SK-N-SH (cell line): Measurements from ENCODE around the gene ULK1. TPM values are rescaled to one million over a fixed set of nuclear protein-coding genes. Genes with fewer than 3 reads are reported as not detected.
"Not testable (repeated sequence)": the region's sequence is repeated elsewhere in the genome, so short reads cannot be mapped to it uniquely, and the experiment has no call there.

Source experiments
- CTCF ChIA-PET: fragments of 300-600, 350-600 bp; formaldehyde crosslinking; extraction: SDS; loops from one replicate; lab custom pipeline; 2021; lab: Yijun Ruan, JAX
- POLR2A ChIA-PET: fragments of 350-600 bp; sonication (Branson Sonifier 250); formaldehyde crosslinking; extraction: SDS; loops from one replicate; lab custom pipeline; 2020; ENCODE audit warnings: antibody characterized with exemption, inconsistent platforms; lab: Yijun Ruan, JAX
- DNase-seq: peaks from one replicate; pipeline ENCODE4 v3.0.0; 2012
- H2AFZ ChIP-seq: fragments of 200-600 bp; sonication (generic); 2 replicates; pipeline ENCODE4 v1.8.1; 2016; ENCODE audit warnings: antibody characterized with exemption, mild to moderate bottlenecking, low read depth
- H3F3A ChIP-seq: fragments of 200-600 bp; sonication (generic); replicated peaks from 2 replicates; pipeline ENCODE3; 2016; ENCODE audit warnings: antibody characterized with exemption, mild to moderate bottlenecking; ENCODE audit not compliant: insufficient read depth
- H3K27ac ChIP-seq, 2 experiments: fragments of 200-500 bp in 1 of 2; fragments of 200-600 bp in 1 of 2; sonication (Bioruptor generic) in 1 of 2; sonication (generic), shearing (Covaris generic) in 1 of 2; 2 replicates each; pipeline versions ENCODE4 v1.5.1 to v1.6.1; 2014 to 2016; ENCODE audit warnings: low read depth in 2 of 2, inconsistent platforms in 1 of 2, low read length in 1 of 2, mild to moderate bottlenecking in 1 of 2, mixed read lengths in 1 of 2
- H3K27me3 ChIP-seq: fragments of 200-600 bp; sonication (generic), shearing (Covaris generic); 2 replicates; pipeline ENCODE4 v1.6.1; 2016; ENCODE audit warnings: mixed run types; ENCODE audit not compliant: insufficient read depth
- H3K36me3 ChIP-seq, 2 experiments: fragments of 200-500 bp in 1 of 2; fragments of 200-600 bp in 1 of 2; sonication (Bioruptor generic) in 1 of 2; sonication (generic) in 1 of 2; replicated peaks in 1 of 2; 2 replicates each; pipeline versions ENCODE3 to v1.5.1; 2014 to 2016; ENCODE audit warnings: low read length in 1 of 2, mild to moderate bottlenecking in 1 of 2; ENCODE audit not compliant: insufficient read depth in 2 of 2, control insufficient read depth in 1 of 2
- H3K4me1 ChIP-seq, 2 experiments: fragments of 200-500 bp in 1 of 2; fragments of 200-600 bp in 1 of 2; sonication (Bioruptor generic) in 1 of 2; sonication (generic), shearing (Covaris generic) in 1 of 2; 2 replicates each; pipeline versions ENCODE4 v1.5.1 to v1.6.1; 2014 to 2016; ENCODE audit warnings: low read depth in 1 of 2, low read length in 1 of 2, mixed run types in 1 of 2; ENCODE audit not compliant: insufficient read depth in 2 of 2, control insufficient read depth in 1 of 2
- H3K4me2 ChIP-seq: fragments of 200-600 bp; sonication (generic), shearing (Covaris generic); 2 replicates; pipeline ENCODE4 v1.6.1; 2017; ENCODE audit warnings: mixed run types
- H3K4me3 ChIP-seq, 2 experiments: fragments of 200-500 bp in 1 of 2; fragments of 200-600 bp in 1 of 2; sonication (Bioruptor generic) in 1 of 2; sonication (generic), shearing (Covaris generic) in 1 of 2; 2 replicates each; pipeline versions ENCODE4 v1.5.1 to v1.8.1; 2014 to 2016; ENCODE audit warnings: low read depth in 2 of 2, inconsistent platforms in 1 of 2, low read length in 1 of 2, mild to moderate bottlenecking in 1 of 2, mixed read lengths in 1 of 2, moderate library complexity in 1 of 2
- H3K79me2 ChIP-seq: fragments of 200-600 bp; sonication (generic); 2 replicates; pipeline ENCODE4 v1.8.1; 2017; ENCODE audit warnings: mild to moderate bottlenecking; ENCODE audit not compliant: insufficient read depth
- H3K9ac ChIP-seq: fragments of 200-600 bp; sonication (generic); 2 replicates; pipeline ENCODE4 v1.6.1; 2017; ENCODE audit warnings: mixed run types
- H3K9me2 ChIP-seq: fragments of 200-600 bp; sonication (generic); 2 replicates; pipeline ENCODE4 v1.6.1; 2017; ENCODE audit warnings: mixed run types
- H3K9me3 ChIP-seq: fragments of 200-600 bp; sonication (generic); 2 replicates; pipeline ENCODE4 v1.6.1; 2017; ENCODE audit warnings: mixed run types, mild to moderate bottlenecking, moderate library complexity
- H4K20me1 ChIP-seq: fragments of 200-600 bp; sonication (generic); 2 replicates; pipeline ENCODE4 v1.6.1; 2017; ENCODE audit warnings: mild to moderate bottlenecking, mixed run types; ENCODE audit not compliant: insufficient read depth
- CHD2 ChIP-seq: fragments of 150-350 bp; IDR thresholded peaks from 2 replicates; pipeline ENCODE4 v1.6.1; 2018; ENCODE audit warnings: low read length; ENCODE audit not compliant: partially characterized antibody
- ELF1 ChIP-seq: IDR thresholded peaks from 2 replicates; pipeline ENCODE4 v1.4.0; 2012
- EZH2phosphoT487 ChIP-seq: fragments of 200-600 bp; sonication (generic); IDR thresholded peaks from 2 replicates; pipeline ENCODE4 v1.6.1; 2017; ENCODE audit warnings: low read depth, mixed run types, mild to moderate bottlenecking, antibody characterized with exemption, moderate library complexity, borderline replicate concordance
- GATA2 ChIP-seq: sonication (generic); formaldehyde crosslinking; IDR thresholded peaks from 2 replicates; pipeline ENCODE4 v1.5.0; 2020; ENCODE audit warnings: mild to moderate bottlenecking, missing genetic modification reagents
- JUND ChIP-seq: IDR thresholded peaks from 2 replicates; pipeline ENCODE4 v1.4.0; 2012
- NRF1 ChIP-seq: IDR thresholded peaks from 2 replicates; pipeline ENCODE4 v1.6.1; 2012; ENCODE audit warnings: low read depth, mild to moderate bottlenecking, low read length
- POLR2AphosphoS5 ChIP-seq: IDR thresholded peaks from 2 replicates; pipeline ENCODE4 v1.6.1; 2012; ENCODE audit warnings: low read depth, low read length
- RAD21 ChIP-seq: IDR thresholded peaks from 2 replicates; pipeline ENCODE4 v1.6.1; 2012; ENCODE audit warnings: mild to moderate bottlenecking, low read length
- RFX5 ChIP-seq: IDR thresholded peaks from 2 replicates; pipeline ENCODE4 v1.6.1; 2012; ENCODE audit warnings: mild to moderate bottlenecking, improper control_type of control experiment, low read length
- RXRA ChIP-seq: IDR thresholded peaks from 2 replicates; pipeline ENCODE4 v1.4.0; 2012; ENCODE audit warnings: low read depth, mild to moderate bottlenecking, borderline replicate concordance
- SIN3A ChIP-seq: IDR thresholded peaks from 2 replicates; pipeline ENCODE4 v1.6.1; 2012; ENCODE audit warnings: low read depth, mild to moderate bottlenecking, low read length, moderate library complexity, borderline replicate concordance
- SMC3 ChIP-seq: IDR thresholded peaks from 2 replicates; pipeline ENCODE4 v1.6.1; 2012; ENCODE audit warnings: low read depth, low read length, improper control_type of control experiment
- TEAD4 ChIP-seq: IDR thresholded peaks from 2 replicates; pipeline ENCODE4 v1.4.0; 2012; ENCODE audit warnings: mild to moderate bottlenecking, borderline replicate concordance; ENCODE audit not compliant: insufficient read depth
- YY1 ChIP-seq: IDR thresholded peaks from 2 replicates; pipeline ENCODE4 v1.4.0; 2012; ENCODE audit warnings: low read depth, mild to moderate bottlenecking
- WGBS: methylation state at CpG from one replicate; pipeline ENCODE4 v1.1.6; 2017; ENCODE audit warnings: low lambda C conversion rate; 5-methylcytosine and 5-hydroxymethylcytosine counted together
- polyA plus RNA-seq, 3 experiments: library from polyadenylated mRNA; depleted of rRNA; stranded (reverse); fragments of >200 nt; gene quantifications; 2 replicates each; pipeline ENCODE4 v1.2.3, GENCODE V29; 2012
- TF ChIP-seq, protein P1 (sequence below): IDR thresholded peaks from 2 replicates; pipeline ENCODE4 v1.4.0; 2012; ENCODE audit warnings: low read depth
- TF ChIP-seq, protein P2 (sequence below): fragments of 150-350 bp; IDR thresholded peaks from 2 replicates; pipeline ENCODE4 v1.6.1; 2017; ENCODE audit warnings: antibody characterized with exemption, low read length, low read depth, borderline replicate concordance
- TF ChIP-seq, protein P3 (sequence below): fragments of 150-350 bp; IDR thresholded peaks from 2 replicates; pipeline ENCODE4 v1.6.1; 2016; ENCODE audit warnings: mild to moderate bottlenecking, low read depth, low read length
- TF ChIP-seq, protein P4 (sequence below): fragments of 200-600 bp; sonication (generic); IDR thresholded peaks from 2 replicates; pipeline ENCODE4 v1.6.1; 2017; ENCODE audit warnings: antibody characterized with exemption, mild to moderate bottlenecking, moderate library complexity

Gene ULK1
- polyA plus RNA-seq, 1 of the 3 experiments (the other 2 are of a cell fraction): 10.7 TPM

DNA sequence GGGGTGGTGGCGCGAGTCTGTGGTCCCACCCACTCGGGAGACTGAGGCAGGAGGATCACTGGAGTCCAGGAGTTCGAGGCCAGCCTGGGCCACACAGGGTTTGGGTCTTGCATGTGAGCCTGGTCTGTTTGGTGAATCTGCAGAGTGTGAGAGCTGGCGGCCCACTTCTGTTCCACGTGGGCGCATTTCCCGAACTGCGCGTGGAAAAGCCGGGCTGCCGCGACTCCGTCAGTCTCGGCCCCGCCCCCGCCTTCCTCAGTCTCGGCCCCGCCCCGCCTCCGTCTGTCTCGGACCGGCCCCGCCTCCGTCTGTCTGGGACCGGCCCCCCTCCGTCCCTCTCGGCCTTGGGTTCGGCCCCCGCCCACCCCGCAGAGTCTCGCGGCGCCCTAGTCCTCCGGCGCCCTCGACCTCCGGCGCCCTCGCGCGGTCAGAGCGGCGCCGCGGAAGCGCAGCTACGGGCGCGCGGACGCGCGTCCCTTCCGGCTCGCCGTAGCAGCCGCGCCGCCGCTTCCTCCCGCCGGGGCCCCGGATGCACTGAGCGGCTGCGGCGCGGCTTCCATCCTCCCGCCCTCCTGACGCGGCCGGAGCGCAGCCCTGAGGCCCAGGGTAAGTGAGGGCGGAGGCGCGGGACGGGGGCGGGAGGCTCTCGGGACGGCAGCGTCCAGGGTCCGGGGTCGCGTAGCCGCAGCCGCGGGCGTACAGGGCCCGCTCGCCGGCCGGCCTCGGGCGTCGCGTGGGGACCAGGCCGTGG, 55.2 kb downstream of the ULK1 start, which contains the start of gene EP400 (continued):
- peak; percentile 80 for TF ChIP-seq ELF1

DNA sequence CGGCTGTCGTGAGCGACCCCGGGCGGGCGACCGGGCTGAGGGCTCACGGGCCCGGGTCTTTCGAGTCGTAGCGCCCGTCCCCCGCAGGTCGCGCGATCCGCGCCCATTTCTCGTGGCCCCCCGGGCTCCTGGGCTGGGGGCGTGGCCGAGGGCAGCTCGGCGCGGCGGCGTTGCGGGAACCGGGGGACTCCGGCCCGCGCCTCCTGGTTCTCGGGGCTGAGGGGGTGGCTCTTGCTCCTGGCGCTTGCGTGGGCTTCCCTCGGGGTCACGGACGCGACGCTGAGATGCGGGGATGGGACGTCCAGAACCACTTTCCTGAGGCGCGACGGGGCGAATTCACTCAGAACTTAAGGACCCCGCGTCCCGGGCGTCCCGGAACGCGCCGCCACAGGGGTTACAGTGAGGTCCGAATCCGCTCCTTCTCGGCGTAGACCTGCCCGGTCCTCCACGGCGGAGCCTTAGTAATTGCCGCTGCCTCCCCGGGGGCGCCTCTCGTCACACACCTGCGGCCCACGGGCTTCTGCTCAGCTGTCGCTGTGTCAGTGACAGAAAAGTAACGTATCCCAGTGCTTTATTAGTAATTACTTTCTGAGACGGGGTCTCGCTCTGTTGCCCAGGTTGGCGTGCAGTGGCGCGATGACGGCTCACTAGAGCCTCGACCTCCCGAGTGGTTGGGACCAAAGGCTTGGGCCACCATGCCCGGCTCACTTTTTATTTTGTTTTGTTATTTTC, 55.9 kb downstream of the ULK1 start:
- ChIA-PET POLR2A (interaction anchor here (1.1 to 1.5 kb wide), 2 partner anchors 8 to 30 kb away, joined by 3 read pairs; no protein-coding TSS in a partner anchor), CTCF (interaction anchor here (0.7 to 4.0 kb wide), 11 partner anchors 12 to 1034 kb away, joined by 3 to 27 read pairs (median 3); partner anchors contain the start of gene SFSWAP)
- no peak for TF ChIP-seq RXRA
- TF ChIP-seq GATA2 (CRISPR knock-in tag): no peak
- no peak for TF ChIP-seq CHD2
- no peak for TF ChIP-seq POLR2AphosphoS5
- TF ChIP-seq, protein P1, sequence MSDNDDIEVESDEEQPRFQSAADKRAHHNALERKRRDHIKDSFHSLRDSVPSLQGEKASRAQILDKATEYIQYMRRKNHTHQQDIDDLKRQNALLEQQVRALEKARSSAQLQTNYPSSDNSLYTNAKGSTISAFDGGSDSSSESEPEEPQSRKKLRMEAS: no peak
- no peak for TF ChIP-seq YY1
- TF ChIP-seq RAD21: no peak
- TF ChIP-seq SIN3A: no peak
- TF ChIP-seq, protein P2, sequence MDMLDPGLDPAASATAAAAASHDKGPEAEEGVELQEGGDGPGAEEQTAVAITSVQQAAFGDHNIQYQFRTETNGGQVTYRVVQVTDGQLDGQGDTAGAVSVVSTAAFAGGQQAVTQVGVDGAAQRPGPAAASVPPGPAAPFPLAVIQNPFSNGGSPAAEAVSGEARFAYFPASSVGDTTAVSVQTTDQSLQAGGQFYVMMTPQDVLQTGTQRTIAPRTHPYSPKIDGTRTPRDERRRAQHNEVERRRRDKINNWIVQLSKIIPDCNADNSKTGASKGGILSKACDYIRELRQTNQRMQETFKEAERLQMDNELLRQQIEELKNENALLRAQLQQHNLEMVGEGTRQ: no peak
- no peak for TF ChIP-seq EZH2phosphoT487
- no peak for TF ChIP-seq JUND
- TF ChIP-seq RFX5: no peak
- TF ChIP-seq NRF1: no peak
- TF ChIP-seq, protein P3, sequence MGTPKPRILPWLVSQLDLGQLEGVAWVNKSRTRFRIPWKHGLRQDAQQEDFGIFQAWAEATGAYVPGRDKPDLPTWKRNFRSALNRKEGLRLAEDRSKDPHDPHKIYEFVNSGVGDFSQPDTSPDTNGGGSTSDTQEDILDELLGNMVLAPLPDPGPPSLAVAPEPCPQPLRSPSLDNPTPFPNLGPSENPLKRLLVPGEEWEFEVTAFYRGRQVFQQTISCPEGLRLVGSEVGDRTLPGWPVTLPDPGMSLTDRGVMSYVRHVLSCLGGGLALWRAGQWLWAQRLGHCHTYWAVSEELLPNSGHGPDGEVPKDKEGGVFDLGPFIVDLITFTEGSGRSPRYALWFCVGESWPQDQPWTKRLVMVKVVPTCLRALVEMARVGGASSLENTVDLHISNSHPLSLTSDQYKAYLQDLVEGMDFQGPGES: no peak
- no peak for TF ChIP-seq SMC3
- no peak for TF ChIP-seq TEAD4
- TF ChIP-seq, protein P4, sequence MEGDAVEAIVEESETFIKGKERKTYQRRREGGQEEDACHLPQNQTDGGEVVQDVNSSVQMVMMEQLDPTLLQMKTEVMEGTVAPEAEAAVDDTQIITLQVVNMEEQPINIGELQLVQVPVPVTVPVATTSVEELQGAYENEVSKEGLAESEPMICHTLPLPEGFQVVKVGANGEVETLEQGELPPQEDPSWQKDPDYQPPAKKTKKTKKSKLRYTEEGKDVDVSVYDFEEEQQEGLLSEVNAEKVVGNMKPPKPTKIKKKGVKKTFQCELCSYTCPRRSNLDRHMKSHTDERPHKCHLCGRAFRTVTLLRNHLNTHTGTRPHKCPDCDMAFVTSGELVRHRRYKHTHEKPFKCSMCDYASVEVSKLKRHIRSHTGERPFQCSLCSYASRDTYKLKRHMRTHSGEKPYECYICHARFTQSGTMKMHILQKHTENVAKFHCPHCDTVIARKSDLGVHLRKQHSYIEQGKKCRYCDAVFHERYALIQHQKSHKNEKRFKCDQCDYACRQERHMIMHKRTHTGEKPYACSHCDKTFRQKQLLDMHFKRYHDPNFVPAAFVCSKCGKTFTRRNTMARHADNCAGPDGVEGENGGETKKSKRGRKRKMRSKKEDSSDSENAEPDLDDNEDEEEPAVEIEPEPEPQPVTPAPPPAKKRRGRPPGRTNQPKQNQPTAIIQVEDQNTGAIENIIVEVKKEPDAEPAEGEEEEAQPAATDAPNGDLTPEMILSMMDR: no peak
- peaks cover 54% of the 10 kb centered on the region for H3K79me2 ChIP-seq
- WGBS: under 1% methylated on average over 17 of the region's 79 CpGs
- H3K9ac ChIP-seq: peak overlapping the region; percentile 95
- no peaks in the 10 kb centered on the region for H3K9me3 ChIP-seq
- peaks cover 0 to 4% of the 10 kb centered on the region in 2 experiments; a peak in 1 of 4 replicates for H3K4me1 ChIP-seq
- H3K36me3 ChIP-seq: no peaks in the 10 kb centered on the region
- H3F3A ChIP-seq: peaks cover 15% of the 10 kb centered on the region
- no peaks in the 10 kb centered on the region for H3K9me2 ChIP-seq
- H4K20me1 ChIP-seq: peaks cover 43% of the 10 kb centered on the region
- H3K27ac ChIP-seq: peak overlapping the region; percentile 57 to 58
- H3K27me3 ChIP-seq: no peaks in the 10 kb centered on the region
- H3K4me2 ChIP-seq: peak overlapping the region; percentile 99
- peak; percentile 79 for DNase-seq
- peak overlapping the region; percentile 70 to 95 for H3K4me3 ChIP-seq
- H2AFZ ChIP-seq: 0 out of 2 replicates have a peak overlapping the region, but pooled peaks have one; percentile 9

DNA sequence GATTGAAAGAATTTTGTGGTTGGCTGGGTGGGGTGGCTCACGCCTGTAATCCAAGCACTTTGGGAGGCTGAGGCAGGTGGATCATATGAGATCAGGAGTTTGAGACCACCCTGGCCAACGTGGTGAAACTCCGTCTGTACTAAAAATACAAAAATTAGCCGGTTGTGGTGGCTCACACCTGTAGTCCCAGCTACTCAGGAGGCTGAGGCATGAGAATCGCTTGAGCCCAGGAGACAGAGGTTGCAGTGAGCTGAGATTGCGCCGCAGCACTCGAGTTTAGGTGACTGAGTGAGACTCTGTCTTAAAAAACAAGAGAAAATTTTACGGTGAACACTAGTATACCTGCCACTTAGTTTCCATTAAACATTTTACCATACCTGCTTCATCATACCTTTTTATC, 59.4 kb downstream of the ULK1 start:
- Histone ChIP-seq H3K79me2 (peaks cover 88% of the 10 kb centered on the region), H4K20me1 (peaks cover 76% of the 10 kb centered on the region)
- H3K4me1 ChIP-seq, H3K4me2 ChIP-seq, H3K9me2 ChIP-seq, H3K27ac ChIP-seq, H3K36me3 ChIP-seq, DNase-seq, H2AFZ ChIP-seq, H3K9me3 ChIP-seq, H3F3A ChIP-seq, POLR2A ChIA-PET, H3K4me3 ChIP-seq, H3K9ac ChIP-seq, H3K27me3 ChIP-seq: not testable (repeated sequence)
- WGBS: 96% methylated on average over 9 of the region's 9 CpGs
- CTCF ChIA-PET: interaction anchor here (0.9 kb wide), 1 partner anchor 118 kb away, joined by 5 read pairs; no protein-coding TSS in a partner anchor
